HG02885 (cell line): Measurements from ENCODE around the gene SNRNP25.

Source experiments
- ATAC-seq: cut with Tn5 transposase; IDR thresholded peaks from one replicate; pipeline ENCODE4 v1.9.1; 2021; ENCODE audit warnings: mild to moderate bottlenecking; ENCODE audit not compliant: unreplicated experiment, poor library complexity

Gene SNRNP25

DNA sequence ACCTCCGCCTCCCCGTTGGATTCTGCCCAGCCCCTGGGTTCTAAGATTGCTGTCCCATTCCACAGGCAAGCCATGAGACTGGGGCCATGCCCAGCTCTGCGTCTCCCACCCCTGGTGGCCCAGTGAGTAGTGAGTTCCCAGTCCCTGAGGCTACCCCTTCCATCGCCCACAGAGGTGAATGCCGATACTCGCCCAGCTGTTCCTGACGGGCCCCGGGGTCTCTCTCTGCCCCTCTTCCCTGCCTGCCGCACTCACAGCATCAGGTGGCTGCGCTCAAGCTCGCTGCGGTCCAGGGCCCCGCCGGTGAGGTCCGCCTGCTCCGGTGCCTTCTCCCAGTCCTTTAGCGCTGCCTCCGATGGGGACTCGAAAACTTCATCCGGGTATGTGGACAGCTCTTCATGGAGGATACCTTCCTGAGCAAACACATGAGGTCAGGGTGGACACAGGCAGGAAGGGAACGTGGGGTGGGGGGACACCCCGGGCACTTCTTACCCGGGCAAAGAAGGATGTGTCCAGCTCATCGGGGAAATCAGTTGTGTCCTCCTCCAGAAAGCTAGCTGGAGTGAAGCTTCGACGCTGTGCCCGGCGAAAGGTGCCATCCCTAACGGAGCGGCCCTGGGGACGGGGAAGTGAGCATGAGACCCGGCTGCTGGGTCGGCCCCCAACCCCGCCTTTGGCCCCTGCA lies 8.8 kb downstream of the SNRNP25 start:
- ATAC-seq: no peak

DNA sequence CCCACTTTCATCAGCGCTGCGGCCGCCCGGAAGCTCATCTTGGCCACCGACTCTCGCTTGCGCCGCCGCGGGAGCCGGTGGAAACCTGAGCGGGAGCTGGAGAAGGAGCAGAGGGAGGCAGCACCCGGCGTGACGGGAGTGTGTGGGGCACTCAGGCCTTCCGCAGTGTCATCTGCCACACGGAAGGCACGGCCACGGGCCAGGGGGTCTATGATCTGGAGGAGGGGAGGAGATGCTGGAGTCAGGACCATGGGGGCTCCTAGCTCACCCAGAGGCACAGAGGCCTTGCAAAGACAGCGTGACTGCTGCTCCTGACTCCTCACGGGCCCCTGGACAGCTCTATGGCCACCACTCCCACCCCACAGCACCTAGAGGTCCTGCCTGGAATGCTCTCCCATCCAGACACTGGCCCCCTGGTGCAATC lies 9.4 kb downstream of the SNRNP25 start:
- no peak for ATAC-seq

DNA sequence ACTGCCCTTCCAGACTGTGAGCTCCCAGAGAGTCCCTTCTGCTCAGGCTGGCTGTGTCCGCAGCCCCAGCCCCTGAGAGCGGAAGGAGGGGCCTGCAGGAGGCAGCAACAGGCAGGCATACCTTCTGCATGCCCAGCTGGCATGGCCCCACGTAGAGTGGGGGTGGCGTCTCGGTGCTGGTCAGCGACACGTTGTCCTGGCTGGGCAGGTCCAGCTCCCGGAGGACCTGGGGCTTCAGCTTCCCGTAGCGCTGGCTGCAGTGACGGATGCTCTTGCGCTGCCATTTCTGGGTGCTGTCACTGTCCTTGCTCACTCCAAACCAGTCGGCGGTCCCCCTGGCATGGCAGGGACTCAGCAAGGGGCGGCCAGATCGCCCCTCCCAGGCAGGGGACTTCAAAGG lies 9.8 kb downstream of the SNRNP25 start:
- ATAC-seq: no peak

DNA sequence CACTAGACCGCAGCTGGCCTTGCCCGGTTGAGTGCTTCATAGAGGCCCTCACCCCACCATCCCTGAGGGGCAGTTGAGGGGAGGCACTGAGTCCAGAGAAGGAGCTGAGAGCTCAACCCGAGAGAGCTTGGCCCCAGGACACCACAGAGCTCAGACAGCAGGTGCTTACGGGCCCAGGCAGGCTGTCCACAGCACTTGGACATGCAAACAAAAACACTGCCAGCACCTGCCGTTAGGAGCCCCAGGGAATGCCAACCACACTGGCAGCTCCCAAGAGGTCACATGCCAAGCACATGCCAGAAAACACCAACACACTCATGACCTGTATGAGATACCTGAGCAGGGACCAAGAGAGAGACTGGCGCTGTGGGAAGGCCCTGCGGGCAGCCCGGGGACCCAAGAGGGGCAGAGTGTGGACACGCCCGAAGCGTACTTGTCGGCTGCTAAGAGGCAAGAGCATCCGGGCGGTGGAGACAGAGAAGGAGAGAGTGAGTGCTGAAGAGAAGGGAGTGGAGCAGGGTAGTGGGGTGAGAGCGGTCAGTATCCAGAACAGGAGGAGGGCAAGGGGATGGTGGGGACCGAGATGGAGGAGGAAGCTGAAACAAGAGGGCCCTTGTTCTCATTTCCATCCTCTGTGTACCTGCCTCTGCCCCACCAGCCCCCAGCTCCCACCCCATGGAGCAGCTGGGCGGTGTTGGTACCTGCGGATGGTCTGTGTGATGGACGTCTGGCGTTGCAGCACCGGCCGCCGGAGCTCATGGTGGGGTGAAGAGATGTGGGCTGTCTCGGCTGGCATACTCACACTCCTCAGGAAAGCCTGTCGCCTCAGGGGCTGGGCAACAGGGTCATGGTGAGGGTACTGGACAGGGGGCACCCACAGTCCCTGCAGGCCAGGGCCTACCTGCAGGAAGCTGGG lies 10.6 kb downstream of the SNRNP25 start:
- ATAC-seq: no peak

DNA sequence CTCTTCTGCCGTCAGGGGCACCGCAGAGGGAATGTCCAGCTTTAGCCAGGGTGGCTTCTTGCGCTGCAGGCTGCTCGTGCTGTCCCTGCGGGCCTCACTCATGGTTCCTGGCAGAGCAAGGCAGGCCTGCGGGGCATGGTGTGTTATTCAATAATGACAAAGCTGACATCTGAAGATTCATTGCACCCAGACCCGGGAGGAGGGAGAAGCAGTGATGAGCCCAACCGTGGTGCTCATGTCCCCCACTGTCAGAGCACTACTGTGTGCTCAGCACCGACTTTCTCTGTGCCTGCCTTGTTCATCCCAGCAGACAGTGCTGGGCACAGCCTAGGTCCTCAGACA lies 11.3 kb downstream of the SNRNP25 start:
- no peak for ATAC-seq

DNA sequence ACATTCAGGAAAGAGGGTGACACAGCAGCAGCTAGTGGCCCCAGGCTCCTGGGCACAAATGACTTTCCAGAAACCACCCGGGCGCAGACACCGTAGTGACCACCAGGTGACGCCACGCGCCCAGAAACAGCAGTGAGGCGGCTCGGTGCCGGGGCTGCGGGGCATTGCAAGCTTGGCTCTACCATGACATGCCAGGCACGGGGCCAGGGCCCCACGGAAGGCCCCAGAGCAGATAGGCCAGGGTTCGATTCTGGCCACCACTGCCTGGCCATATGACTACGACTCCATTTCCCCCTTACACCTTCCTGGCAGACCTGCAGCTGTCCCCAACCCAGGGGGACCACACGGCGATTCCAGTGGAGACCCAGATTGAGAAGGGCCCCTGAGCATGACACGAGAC lies 12.1 kb downstream of the SNRNP25 start:
- no peak for ATAC-seq

DNA sequence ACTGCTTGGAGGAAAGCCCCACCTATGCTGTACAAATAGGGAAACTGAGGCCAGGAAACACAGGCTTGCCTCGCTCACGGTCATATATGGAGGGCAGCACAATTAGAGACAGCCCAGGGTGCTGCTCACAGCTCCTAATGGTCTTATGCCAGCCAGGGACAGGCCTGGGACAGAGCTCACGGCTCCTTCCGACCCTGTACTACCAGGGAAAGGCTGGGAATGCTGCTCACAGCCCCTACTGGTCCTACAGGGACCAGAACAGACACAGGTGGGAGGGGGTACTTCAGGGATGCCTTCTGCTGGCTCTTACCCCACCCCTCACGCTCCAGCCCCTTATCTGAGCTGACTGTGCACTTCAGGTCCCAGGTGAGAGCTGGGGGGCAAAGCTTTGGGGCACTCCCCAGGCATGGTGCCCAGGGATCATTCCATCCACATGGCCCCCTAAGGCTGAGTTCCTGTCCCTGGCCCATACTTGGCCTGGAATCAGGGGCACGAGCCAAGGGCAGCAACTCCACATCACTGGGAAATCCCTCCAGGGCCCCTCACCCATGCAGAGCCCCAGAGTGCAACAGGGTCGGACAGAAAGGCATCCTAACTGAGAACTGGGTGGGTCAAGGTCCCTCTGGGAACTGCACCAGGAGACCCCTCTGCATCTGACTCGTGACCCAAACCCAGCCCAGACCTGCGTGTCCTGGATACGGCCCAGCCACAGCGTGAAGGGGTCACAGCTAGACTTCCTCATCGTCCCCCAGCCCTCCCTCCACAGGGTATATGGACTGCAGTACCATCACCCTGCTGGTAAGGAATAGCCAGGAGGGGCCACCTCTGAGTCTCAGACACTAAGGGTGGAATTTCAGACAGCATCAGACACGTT lies 12.9 kb downstream of the SNRNP25 start:
- ATAC-seq: no peak

DNA sequence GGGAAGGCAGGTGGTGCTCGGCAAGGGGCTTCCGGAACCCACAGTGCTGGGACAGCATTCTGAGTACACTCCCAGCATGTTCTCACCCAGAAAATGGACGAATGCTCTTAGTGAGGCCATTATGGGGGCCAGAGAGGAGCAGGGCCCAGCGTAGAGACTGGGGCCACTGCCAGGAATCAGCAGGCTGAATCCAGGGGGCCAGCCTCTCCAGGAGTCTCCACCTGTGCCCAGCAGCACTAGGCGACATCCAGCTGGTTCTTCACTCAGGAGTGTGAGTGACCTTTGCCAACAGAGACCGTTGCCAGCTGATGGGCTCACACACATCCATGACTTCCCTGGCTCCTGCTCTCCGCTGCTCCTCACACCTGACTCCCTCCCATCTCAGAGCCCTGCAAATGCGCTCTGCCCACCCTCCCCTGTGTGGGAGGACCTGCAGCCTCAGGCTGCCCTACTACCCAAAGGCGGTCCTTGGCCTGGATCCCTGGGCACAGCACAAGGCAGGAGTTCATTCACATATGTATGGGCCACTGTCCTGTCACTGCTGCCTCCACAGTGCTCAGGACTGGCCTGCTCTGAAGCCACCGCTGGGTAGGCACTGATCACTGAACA lies 13.7 kb downstream of the SNRNP25 start:
- no peak for ATAC-seq

DNA sequence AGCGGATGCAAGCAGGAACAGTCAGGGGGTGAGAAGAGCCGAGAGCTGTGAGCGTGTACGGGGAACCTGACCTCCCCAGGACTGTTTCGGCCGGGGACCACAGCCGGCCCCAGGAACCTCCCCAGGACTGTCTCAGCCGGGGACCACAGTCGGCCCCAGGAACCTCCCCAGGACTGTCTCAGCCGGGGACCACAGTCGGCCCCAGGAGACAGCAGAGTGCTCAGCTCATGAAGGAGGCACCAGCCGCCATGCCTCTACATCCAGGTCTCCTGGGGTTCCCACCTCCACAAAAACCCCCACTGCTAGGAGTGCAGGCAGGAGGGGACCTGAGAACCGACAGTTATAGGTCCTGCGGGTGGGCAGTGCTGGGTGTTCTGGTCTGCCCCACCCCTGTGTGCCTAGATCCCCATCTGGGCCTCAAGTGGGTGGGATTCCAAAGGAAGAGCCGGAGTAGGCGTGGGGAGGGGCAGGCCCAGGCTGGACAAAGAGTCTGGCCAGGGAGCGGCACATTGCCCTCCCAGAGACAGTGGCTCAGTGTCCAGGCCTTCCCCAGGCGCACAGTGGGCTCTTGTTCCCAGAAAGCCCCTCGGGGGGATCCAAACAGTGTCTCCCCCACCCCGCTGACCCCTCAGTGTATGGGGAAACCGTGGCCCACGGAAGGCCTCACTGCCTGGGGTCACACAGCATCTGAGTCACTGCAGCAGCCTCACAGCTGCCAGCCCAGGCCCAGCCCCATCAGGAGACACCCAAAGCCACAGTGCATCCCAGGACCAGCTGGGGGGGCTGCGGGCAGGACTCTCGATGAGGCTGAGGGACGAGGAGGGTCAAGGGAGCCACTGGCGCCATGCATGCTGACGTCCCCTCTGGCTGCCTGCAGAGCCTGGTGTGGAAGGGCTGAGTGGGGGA lies 14.5 kb downstream of the SNRNP25 start:
- no peak for ATAC-seq

DNA sequence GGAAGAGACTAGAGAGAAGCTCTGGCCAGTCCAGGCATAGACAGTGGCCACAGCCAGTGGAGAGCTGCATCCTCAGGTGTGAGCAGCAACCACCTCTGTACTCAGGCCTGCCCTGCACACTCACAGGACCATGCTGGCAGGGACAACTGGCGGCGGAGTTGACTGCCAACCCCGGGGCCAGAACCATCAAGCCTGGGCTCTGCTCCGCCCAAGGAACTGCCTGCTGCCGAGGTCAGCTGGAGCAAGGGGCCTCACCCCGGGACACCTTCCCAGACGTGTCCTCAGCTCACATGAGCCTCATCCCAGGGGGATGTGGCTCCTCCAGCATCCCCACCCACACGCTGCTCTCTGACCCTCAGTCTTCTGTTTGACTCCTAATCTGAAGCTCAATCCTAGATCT lies 15.6 kb downstream of the SNRNP25 start:
- ATAC-seq: no peak

DNA sequence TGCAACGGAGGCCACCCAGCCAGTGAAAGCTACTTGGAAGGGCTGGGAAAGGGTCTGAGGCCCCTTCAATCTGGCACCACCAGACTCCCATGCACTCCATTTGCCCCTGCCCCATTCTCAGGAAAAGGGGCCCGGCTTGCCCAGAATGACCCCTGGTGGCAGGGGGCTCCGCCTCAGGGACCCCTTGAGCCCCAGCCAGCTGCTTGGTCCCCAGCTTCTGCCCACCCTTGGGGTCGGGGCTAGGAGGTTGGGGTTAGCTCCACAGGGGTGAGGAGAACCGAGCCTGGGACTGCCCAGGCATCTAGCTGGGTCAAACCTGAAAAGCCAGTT lies 17.5 kb downstream of the SNRNP25 start:
- ATAC-seq: no peak

DNA sequence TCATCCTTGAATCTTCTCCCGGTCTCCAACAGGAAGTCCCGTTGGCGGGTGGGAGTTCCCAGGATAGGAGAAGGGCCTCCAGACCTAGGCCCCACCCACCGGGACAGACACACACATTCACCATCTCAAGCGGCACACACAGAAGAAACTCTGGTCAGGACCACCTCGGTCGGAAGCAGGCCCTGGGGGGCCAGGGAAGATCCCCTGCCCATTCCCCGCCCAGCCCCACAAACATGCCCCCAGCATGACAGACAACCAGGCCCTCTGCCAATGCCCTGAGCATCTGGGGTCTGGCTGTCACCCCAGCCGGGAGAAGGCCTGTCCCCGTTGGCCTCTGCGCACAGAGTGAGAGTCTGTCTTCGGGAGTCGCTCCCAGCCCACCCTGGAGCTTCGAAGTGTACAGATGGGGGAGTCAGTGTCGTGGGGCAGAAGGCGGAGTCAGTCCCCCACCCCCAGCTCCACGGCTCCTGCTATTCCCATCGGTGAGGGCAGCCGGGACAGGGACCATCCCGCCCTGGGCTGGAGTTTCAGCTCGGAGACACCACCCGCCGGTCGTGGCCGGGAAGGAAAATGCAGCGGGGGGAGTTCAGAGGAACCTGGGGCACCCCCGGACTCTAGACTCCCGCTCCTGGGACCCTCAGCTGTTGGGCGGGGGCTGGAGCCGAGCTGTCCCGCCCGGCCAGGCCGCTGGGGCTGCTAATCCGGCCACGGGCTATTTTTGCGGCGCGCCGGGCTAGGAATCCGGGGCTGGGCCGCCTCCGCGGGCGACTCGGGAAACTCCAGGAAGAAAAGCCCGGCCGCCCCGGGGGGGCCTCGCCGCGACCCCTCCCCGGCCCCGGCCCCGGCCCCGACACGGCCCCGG lies 18.1 kb downstream of the SNRNP25 start:
- no peak for ATAC-seq

DNA sequence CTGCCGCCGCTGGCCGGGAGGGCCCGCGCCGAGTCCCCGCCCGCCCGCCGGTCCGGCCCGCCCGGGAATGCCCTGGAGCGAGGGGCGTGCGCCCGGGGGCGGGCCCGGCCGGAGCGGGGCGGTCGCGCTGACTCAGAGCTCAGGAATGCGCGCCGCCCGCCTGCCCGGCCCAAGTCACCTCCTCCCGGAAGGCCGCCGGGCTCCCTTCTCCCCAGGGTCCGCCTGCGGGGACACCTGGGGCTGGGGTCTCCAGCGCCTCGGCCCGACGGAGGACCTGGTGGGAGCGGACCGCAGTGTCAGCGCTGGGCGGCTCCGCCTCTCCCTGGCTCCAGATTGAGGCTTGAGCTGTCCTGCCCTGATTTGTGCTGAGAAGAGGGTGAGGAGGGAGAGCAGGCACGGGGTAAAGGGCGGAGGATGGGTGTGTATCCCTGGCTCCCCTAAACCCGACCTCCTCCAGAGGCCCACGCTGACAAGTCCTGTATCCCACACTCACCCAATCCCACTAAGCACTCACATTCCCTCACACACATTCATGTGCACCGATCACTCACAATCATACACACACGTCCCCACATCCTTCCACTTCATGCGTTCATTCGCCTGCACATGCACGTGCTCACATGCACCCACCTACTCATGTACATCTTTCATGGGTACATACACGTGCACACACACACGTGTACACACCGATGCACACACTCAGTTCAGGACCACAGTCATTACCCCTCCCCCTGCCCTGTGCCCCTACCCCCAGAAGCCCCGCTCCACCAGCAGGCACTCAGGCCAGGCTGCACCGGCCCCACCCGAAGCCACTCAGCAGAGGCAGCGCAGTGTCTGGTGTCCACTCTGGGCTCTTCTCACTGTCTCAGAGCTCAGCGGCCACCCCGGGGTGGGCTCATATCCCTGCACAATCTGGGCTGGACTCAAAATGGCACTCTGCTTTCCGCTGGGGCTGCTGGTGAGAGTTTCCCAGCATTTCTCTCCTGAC lies 19.2 kb downstream of the SNRNP25 start, which contains the start of gene RHBDF1:
TSS of gene RHBDF1 (minus strand) at position 71 of the 988 bp plus-strand sequence. CDS start 7,616 bp downstream, outside the sequence.
- no peak for ATAC-seq

DNA sequence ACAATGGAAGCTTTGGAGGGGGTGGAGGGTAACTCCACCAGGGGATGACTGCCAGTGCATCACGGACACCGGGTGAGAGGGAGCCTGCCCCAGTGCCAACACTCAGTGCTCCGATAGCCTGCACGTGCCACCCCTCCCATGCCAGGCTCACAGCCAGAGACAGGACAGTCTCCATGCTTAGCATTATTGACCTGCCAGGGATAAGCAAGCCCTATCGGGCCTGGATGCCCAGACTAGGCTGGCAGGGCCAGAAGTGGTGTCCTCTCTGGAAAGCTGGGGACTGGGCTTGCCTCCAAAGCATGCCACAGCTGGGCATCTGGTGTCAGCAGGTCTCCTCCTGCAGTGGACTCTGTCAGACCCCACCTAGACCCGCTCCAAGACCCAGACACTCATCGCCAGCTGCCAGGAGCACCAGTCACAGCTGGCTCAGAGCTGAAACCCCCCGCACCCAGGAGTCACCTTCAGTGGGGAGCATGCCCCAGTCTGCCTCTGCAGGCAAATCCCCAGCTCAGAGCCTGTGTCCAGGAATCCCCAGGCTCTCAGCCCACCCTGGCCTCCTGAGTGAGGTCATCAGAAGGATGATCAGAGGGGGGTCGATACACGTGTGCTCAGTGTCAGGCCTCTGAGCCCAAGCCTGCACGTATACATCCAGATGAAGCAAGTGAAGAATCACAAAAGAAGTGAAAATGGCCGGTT lies 20.6 kb downstream of the SNRNP25 start:
- ATAC-seq: no peak

DNA sequence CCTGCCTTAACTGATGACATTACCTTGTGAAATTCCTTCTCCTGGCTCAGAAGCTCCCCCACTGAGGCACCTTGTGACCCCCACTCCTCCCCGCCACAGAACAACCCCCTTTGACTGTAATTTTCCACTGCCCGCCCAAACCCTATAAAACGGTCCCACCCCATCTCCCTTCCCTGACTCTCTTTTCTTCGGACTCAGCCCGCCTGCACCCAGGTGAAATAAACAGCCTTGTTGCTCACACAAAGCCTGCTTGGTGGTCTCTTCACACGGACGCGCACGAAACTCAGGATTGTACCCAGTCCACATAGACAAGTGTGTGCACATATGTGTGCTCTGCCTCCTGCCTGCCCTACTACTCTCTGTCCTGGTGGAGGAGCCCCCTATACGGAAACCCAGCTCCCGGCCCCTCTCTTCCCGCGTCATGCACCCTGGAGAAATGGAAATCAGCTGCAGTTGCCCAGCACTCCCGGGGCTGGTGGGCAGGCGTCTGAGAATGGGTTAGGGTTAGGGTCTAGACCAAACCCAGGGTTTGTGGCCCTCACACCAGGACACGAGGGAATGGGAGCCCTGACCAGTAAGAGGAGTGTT lies 21.2 kb downstream of the SNRNP25 start:
- no peak for ATAC-seq
